Measurements from ENCODE around the gene AACS.
"Not testable (repeated sequence)": the region's sequence is repeated elsewhere in the genome, so short reads cannot be mapped to it uniquely, and the experiment has no call there.

The AACS gene

GRCh38 chr12:125125271-125125670, 60.0 kb downstream of the AACS start:
- DNase-seq = no peak

GRCh38 chr12:125128439-125129178, 63.4 kb downstream of the AACS start:
- no peak for DNase-seq

- DNase-seq = no peak
These were observed 63.9 kb downstream of the AACS start for GRCh38 chr12:125129179-125129571.

- DNase-seq = no peak
These were observed 64.5 kb downstream of the AACS start for GRCh38 chr12:125129591-125130255.

- no peak for DNase-seq
These were observed 66.7 kb downstream of the AACS start for GRCh38 chr12:125131958-125132357.

GRCh38 chr12:125132698-125133400, 67.6 kb downstream of the AACS start:
- DNase-seq = no peak

- no peak for DNase-seq
These were observed 68.4 kb downstream of the AACS start for GRCh38 chr12:125133616-125134015.

GRCh38 chr12:125134576-125134975, 69.3 kb downstream of the AACS start:
- DNase-seq = no peak

GRCh38 chr12:125135906-125136305, 70.7 kb downstream of the AACS start:
- no peak for DNase-seq

- no peak for DNase-seq
These were observed 71.5 kb downstream of the AACS start for GRCh38 chr12:125136702-125137101.

- no peak for DNase-seq
These were observed 72.6 kb downstream of the AACS start for GRCh38 chr12:125137766-125138344.

GRCh38 chr12:125140279-125141209, 75.3 kb downstream of the AACS start:
- DNase-seq = no peak

- DNase-seq = not testable (repeated sequence)
These were observed 76.0 kb downstream of the AACS start for GRCh38 chr12:125141210-125141573.

- no peak for DNase-seq
These were observed 77.4 kb downstream of the AACS start for GRCh38 chr12:125142601-125143000.

GRCh38 chr12:125143491-125143890, 78.3 kb downstream of the AACS start:
- no peak for DNase-seq

GRCh38 chr12:125145196-125145595, 80.0 kb downstream of the AACS start:
- no peak for DNase-seq

- no peak for DNase-seq
These were observed 83.1 kb downstream of the AACS start for GRCh38 chr12:125148316-125148715.

- DNase-seq = no peak
These were observed 84.2 kb downstream of the AACS start for GRCh38 chr12:125149160-125150108.

GRCh38 chr12:125151284-125151683, 86.0 kb downstream of the AACS start:
- no peak for DNase-seq

- no peak for DNase-seq
These were observed 87.2 kb downstream of the AACS start for GRCh38 chr12:125152463-125152862.

GRCh38 chr12:125155366-125155765, 90.1 kb downstream of the AACS start:
- no peak for DNase-seq

Data from effector CD4-positive, alpha-beta T cell (primary cell).